Colon (tissue), 2 donors: ENCODE results near the gene PNPLA2.

Experiments
- FAIRE-seq: peaks from 2 replicates; lab custom pipeline; 2012; peaks lifted over from hg19 to GRCh38; lab: Jason Lieb, UNC
- donor health status: control.
- donor health status: control.

Gene PNPLA2

DNA sequence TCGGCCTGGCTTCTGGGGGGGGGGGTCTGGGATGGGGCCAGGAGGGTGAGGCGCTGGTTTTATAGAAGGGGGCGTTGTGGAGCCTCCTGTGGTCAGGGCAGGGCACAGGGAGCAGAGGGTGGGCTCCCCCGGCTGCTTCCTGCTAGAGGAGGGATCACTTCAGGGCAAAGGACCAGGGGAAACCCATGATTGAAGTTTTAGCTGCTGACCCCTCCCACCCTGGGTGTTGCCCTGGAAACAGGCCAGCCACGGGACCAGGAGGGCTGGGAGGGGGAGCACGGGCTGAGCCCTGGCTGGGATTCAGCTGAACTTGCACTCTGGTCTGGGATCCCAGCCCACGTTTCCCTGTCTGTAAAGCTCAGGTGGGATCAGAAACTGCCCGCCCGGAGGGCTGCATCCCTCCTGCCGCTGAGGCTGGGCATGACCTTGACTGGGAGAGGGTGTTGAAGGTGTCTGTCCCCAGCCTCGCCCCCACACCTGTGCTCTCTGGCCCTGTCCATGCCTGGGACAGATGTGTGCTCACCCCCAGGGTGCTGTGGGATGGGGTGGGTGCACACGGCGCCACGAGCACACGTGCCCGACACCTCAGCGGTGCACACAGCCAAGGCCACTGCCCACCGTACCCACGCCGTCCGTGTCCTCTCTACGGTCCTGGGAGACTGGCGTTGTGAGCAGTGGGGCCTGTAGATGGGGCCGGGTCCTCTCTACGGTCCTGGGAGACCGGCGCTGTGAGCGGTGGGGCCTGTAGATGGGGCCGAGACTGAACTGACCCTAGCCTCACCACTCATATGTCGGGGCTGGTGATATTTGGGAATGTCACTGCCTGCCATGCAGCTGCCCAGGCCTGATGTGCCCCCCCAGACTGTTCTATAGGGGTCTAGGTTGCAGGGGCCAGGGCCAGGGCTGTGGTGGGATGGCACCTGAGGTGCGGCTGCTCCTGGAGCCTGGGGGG lies 26.3 kb downstream of the PNPLA2 start:
- no peak for FAIRE-seq

DNA sequence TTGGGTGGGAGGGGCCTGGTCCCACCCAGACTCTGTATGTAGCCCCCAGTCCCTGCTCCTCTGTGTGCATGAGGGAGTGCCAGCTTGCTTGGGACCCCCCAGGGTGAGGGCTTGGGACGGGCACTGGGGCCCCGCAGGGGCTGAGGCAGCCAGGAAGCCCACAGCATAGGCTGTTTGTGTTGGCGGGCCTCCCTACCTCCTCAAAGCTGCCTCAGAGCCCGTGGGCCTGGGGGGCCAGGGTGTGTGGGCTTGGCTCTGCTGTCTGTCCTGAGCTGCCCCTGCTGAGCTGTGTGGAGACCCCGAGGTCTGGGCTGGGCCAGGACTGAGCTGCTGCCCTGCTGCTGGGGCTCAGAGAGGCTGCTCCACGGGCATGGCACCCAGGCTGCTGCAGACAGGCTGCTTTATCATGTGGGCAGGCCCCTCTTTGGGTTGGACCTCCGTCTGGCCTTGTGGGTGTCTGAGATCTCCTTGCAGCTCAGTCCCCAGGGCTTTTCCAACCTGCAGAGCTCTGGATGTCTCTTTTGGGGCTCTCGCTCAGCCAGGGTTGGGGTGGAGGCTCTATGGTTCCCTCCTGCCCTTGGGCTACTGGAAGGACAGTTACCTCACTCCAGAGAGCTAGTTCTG lies 27.3 kb downstream of the PNPLA2 start:
- no peak for FAIRE-seq

DNA sequence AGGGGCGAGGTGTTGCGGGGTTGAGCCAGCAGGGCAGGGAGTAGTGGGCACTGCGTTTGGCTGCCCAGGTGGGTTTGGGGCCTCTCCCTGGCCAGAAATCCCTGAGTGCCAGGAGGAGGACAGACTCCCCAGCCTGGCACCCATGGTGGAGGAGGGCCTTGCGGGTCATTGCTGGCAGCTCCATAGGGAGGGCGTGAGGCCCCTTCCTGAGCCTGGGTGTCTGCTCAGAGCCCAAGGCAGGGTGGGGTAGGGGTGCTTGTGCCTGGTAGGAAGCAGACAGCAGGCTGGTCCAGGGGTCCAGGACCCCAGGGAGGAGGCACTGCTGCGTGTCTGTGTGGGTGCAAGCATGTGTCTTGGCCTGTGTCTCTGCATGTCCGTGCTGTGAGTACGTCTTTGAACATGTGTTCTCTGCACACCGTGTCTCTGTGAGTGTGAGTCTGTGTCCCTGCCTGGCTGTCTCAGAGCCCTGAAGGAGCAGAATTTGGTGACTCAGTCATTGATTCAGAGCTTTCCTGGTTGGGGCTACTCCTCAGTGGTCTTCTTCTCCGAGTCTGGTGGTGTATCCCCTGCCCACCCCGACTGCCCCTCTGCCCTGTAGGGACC lies 27.9 kb downstream of the PNPLA2 start:
- FAIRE-seq = no peak

DNA sequence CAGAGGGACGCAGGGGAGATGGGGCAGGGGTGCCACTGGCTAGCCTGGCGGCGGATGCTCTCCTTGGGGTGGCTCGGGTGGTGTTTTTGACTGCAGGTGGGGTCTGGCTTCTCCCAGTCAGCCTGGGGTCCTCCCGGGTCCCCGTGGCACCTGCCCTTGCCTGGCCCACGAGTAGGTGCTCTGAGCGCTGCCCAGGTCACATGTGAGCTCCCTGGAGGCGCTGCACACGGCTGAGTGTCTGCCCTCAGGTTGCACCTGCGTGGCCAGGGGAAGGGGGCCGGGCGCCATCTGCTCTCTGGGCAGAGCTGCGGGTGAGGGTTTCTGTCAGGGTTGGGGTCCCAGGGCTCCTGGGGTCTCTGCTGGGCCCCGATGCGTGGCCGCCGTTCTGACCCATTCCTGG lies 29.2 kb downstream of the PNPLA2 start:
- no peak for FAIRE-seq

DNA sequence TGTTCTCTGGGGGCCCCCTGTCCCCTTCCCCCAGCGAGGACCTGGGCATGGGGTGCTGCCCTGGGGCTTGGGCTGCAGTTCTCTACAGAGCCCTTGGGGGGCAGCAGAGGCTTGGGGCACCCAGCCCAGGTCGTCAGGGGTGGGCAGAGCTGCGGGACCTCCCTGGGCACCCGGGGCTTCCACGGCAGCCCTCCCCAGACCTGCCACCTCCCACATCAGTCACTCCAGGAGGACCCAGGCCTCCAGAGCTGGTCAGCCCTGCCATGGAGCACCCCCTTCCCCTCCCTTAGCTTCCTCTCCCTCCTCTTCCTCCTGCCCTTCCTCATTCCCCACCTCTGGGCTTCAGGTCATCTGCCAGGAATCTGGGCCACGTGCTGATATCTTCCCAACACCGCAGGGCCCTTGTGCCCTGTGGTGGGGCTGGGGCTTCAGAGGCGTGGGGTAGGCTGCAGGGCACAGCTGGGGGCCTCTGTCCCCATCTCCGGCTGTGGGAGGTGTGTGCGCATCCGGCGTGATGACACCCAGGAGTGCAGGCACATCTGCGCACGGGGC lies 29.7 kb downstream of the PNPLA2 start:
- no peak for FAIRE-seq

DNA sequence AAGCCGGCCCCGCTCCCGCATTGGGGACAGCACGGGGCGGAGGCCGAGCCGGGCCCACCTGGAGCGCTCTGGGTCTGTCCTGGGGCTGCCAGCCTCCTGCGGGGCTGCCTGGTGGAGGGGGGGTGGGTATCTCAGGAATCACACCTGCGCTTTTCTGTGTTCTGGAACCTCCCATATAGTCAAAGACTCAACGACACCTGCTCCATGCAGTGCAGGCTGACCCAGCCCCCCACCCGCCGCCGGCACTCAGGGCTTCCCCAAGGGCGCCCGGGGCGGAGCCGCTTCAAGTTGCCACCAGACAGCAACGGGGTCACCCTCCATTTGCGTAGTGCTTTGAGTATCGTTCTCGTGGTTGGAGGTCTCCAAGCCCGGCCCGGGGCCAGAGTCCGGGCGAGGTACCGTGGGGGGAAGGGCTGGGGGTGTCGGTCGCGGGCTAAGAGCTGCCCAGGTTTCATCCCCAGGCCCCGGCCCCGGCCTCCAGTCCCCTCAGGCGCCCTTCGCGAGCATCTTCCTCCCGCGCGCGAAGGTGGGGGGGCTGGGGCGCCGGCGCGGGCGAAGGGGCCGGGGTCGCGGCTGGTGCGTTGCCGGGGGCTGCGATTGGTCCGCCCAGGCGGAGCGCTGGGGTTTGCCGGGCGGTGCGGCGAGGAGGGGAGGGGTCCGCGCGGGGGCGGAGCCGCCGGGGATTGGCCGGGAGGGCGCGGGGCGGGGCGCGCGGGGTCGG lies 30.6 kb downstream of the PNPLA2 start:
- FAIRE-seq = no peak

DNA sequence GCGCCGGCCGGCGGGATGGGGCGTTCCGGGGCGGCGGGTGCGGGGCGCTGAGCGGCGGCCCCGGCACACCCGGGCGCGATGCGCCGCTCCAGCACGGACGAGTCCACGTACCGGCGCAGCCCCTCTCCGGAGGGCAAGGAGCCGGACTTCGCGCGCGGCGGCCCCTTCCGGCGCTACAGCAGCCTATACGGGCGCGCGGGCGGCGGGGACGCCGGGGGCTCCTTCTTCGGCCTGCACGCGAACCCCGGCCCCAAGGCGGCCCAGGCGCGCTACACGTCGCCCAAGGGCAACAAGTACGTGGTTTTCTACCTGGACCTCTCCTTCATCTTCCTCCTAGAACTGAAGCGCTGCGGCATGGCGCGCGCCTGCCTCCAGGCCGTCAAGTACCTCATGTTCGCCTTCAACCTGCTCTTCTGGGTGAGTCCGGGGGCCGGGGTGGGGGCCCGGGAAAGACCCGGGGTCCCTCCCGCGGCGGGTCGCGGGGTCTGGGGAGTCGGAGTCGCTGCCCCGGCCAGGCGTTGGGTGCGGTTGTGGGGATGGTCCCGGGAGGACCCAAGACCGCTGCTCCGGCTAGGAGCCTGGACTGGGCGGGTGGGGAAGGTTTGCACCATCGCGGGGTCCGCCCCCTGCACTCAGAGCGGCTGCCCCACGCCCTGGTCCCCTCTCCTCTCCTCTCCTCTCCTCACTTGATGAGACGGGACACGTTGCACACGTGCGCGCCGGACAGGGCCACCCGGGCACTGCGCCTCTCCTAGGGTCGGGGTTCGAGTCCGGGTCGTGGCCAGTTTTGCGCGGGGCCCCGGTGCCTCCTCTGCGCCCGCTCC lies 31.4 kb downstream of the PNPLA2 start:
- FAIRE-seq = no peak

DNA sequence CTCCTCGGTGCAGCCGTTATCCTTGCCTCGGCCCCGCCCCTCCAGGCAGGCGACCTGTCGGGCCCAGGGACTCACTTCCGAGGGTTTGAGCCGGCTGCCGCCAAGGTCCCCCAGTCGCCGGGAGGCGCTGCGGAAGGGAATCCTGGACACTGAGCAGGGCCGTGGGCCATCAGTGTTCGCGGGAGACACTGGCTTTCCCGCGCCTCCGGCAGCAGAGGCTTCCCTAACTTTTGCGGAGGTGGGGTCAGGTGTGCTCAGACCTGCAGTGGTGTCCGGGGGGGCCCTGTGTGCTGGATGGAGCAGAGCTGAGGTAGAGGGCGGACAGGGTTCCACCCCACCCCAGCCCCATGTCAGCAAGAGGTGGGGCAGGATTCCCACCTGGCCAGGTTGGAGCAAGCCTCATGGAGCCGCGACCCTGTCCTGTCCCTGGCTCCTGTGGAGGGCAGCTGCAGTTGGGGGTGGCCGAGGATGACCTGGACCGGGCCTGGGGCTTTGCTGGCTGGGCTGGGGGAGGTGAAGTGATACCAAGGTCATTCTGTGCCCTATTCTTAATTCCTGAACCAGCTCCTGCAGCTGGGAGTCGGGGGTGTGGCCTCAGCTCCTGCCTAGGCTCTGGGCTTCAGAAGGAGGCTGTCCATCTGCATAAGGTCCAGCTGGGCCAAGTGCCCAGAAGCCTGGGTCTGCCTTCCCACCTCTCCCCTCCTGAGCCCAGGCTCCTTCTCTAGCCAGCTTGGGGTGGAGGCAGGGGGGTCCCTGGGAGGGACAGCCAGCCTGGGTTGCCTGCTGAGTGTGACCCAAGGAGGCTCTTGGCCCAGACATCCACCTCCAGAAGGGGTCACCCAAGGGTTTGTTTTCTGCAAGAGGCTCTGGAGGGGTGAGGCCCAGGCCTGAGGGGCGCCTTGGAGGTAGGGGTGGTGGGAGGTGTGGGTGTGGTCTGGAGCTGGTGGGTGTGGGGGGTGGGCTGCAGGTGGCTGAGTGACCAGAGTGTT lies 32.4 kb downstream of the PNPLA2 start:
- no peak for FAIRE-seq

DNA sequence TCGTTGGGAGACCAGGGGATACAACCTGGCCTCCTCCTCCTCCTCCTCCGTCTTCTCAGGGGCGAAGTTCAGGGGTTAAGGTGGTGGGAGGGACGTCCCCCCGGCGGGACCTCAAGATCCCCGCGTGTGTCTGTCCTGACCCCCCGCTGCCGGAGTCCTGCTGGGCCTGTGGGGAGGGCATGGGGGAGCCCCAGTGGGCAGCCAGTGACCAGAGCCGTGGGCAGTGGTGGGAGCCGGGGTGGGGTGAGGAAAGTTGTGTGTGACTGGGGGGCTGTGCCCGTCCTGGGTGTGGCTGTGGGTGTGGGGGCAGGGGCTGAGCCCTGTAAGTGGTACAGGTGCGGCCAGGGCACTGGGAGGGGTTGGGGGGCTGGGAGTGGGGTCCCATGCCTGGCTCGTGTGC lies 34.0 kb downstream of the PNPLA2 start:
- no peak for FAIRE-seq

DNA sequence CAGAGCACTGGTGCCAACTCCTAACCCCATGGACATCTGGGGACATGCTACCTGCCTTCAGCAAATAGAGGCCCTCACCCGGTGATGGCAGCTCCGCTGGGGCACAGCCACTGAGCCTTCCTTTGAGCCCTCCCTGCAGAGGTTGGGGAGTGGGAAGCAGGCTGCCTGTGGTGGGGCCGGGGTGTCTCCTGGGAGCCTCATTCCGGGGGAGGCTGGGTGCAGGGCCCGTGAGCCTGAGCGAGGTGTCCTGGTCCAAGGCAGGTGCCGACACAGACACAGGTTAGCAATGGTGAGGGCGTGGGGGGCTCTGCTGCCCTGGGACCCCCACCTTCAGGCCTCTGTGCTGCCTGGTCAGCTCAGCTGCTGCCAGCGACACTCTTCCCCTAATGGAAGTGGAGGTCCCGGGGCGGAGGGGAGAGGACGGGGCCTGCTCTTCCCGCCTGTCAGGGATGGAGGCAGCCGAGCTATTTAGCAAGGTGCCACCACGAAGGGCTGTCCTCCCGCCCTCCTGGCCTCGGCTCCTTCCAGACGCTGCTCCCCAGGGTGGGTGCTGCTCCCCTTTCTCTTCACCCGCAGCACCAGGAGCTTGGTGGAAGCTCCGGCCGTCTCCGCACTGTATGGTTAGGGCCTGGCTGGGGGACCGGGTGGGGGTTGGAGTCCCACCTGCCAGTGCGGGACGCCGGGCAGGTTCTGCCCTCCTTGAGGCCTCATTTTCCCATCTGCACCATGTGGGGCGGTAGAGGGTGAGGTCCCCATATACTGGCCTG lies 35.2 kb downstream of the PNPLA2 start:
- no peak for FAIRE-seq

DNA sequence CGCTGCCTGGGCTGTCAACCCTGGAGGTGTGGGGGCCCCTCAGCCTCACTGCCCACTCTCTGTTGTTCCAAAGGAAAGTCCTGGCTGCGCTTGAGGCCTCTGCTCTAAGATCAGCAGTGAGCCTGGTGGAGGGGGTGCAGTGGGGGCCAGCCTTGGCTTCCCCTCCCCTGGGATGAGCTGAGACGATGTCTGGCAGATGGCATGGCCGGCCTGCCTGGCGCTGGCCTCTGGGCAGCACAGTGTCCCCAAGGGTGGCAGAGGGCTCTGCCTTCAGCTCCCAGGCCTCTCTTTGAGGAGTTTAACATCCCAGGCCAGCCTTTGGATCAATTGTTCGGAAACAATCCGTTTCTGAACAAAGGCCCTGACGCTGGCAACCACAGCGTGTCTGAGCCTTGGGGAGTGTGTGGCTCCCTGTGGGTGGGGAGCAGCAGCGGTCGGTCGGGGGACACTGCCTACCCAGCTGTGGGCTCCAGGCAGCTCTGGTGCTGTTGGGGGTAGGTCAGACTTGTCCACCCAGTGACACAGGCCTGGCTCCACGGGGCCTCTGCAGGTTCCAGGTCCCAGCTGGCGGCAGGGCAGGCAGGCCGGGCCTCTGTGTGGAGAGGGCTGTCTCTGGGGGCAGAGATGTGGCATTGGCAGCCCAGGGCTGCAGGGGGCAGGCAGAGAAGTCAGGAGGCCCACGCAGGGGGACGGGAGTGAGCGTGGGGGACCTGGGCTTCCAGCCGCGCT lies 36.1 kb downstream of the PNPLA2 start:
- no peak for FAIRE-seq

DNA sequence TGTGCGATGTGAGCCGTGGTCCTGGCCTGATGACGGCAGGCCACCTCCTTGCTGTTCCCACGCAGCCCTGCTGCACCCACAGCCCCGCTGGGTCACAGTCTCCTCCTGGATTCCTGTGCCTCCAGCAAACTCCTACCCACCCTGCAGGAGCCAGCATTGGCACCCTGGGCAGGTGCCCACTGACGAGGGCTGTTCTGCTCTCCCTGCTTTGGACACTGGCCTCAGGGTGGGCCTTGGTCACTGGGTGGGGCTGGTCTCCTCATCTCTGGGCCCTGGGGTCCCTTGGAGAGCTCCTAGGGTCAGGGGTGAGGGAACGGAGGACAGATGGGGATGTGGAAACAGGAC lies 36.6 kb downstream of the PNPLA2 start:
- no peak for FAIRE-seq

DNA sequence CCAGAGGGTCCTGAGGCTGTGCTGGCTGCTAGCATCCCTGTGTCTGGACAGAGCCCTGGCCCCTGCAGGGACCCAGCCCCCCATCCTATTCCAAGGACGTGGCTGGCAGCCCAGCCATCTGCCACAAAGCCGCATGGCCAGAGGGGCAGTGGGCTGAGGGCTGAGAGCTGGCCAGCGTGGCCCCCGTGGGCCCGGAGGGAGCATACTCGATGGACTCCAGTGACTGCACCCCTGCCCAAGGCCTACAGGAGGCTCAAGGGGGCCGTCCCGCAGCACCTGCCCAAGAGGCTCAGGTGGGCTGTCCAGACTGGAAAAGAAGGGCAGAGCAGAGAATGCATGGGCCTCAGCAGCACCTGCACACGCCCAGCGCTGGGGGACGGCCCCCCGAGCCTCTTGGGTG lies 37.1 kb downstream of the PNPLA2 start:
- no peak for FAIRE-seq

DNA sequence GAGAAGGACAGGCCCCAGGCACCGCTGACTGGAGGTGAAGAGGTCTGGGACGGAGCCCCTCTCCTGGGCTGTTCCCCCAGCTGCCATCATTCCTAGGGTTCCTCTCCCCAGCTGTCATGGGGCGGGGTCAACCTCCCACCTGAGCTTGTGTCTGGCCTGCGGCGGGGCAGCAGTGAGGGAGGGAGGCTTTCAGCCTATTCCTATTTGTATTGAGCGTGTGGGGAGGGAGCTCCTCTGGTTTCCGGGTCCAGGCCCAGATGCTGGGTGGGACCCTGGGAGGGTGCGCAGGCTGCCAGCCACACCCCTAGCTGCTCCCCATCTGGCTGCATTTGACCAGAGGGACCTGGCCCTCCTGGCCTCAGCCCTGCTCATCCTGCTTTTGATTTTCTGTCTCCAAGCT lies 37.7 kb downstream of the PNPLA2 start:
- FAIRE-seq = no peak

DNA sequence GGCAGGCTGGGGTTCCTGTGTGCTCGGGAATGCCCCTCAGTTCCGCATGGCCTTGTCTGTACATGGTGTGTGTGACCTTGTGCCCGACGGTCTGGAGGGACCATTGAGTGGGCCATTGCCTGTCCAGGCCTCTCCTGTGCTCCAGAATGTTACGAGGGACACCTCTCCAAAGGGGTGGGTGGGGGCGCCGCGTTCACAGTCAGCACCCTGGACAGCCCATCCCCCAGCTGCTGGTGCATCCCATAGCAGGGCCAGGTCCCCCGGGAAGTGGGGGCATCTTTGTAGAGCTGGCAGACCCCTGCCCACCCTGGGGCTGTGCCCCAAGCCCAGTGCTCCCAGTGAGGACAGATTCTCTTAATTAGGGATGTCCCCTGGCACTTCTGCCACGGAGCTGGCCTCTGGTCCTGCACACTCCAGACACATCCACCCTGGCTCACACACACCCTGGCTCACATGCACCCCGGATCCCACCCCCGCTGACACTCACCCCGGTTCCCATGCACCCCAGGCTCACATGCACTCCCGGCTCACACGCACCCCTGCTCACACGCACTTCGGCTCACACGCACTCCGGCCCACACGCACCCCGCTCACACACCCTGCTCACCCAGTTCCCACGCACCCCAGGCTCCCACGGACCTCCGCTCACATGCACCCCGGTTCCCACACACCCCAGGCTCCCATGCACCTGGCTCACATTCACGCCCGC lies 39.5 kb downstream of the PNPLA2 start:
- FAIRE-seq = no peak

DNA sequence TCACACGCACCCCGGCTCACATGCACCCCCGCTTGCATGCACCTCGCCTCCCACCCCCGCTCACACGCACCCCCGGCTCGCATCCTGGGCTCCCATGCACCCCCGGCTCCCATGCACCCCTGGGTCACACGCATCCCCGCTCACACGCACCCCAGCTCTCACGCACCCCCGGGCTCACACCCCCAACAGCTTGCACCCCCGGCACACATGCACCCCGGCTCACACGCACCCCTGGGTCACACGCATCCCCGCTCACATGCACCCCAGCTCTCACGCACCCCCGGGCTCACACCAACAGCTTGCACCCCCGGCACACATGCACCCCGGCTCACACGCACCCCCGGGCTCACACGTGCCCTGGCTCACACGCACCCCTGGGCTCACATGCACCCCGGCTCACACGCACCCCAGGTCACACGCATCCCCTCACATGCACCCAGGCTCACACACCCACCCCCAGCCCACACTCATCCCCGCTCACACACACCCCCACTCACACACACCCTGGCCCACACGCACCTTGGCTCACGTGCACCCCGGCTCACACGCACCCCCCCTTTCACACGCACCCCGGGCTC lies 40.1 kb downstream of the PNPLA2 start:
- FAIRE-seq = no peak

DNA sequence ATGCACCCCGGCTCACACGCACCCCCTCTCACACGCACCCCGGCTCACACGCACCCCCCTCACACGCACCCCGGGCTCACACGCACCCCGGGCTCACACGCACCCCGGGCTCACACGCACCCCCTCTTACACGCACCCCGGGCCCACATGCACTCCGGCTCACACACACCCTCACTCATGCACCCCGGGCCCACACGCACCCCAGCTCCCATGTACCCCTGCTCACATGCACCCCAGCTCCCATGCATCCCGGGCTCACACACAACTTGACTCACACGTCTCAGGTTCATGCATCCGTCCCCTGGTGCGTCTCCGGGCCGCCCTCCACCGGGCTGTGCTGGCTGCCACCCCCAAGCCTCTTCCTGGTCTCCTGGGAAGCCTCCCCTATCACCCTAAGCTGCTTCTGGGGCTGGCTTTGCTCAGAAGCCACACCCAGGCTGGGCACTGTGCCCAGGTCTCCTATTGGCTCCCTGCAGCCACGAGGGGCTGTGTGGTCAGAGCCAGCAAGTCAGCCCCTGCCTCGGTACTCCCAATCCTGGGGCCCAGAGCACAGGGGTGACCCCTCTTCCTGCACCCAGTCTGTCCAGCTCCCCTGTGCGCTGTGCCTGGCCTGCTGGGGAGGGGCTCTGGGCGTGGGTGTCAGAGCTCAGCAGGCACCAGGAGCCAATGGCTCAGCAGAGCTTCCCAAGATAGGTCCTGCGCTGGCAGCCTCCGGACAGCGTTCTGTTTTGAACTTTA lies 40.8 kb downstream of the PNPLA2 start:
- no peak for FAIRE-seq
